Hindlimb muscle (tissue), 1 donor: ENCODE measurements around the gene DDR1. TPM values are rescaled to one million over a fixed set of nuclear protein-coding genes. Genes with fewer than 3 reads are reported as not detected.
"Not testable (repeated sequence)": the region's sequence is repeated elsewhere in the genome, so short reads cannot be mapped to it uniquely, and the experiment has no call there.

Experiments used
- DNase-seq: peaks from one replicate; pipeline ENCODE4 v3.0.0-alpha.2; 2013
- polyA plus RNA-seq: library from polyadenylated mRNA; unstranded; fragments of 120-200 nt; gene quantifications from one replicate; pipeline ENCODE4 v1.2.1, GENCODE V29; 2013; ENCODE audit not compliant: insufficient read length

Gene DDR1
- polyA plus RNA-seq, 1 donor, result 86.4 TPM

- no peak for DNase-seq
Measured at GRCh38 chr6:30894935-30895334, 10.6 kb downstream of the DDR1 start.

- DNase-seq, result no peak
Measured at GRCh38 chr6:30895343-30895742, 11.0 kb downstream of the DDR1 start.

- DNase-seq, result no peak
Measured at GRCh38 chr6:30896541-30896940, 12.2 kb downstream of the DDR1 start.

GRCh38 chr6:30897882-30898281, 13.6 kb downstream of the DDR1 start:
- DNase-seq, result no peak

GRCh38 chr6:30898750-30899360, 14.5 kb downstream of the DDR1 start:
- no peak for DNase-seq

- no peak for DNase-seq
Measured at GRCh38 chr6:30900863-30901417, 16.6 kb downstream of the DDR1 start.

- no peak for DNase-seq
Measured at GRCh38 chr6:30901436-30901835, 17.1 kb downstream of the DDR1 start.

- not testable (repeated sequence) for DNase-seq
Measured at GRCh38 chr6:30902196-30902595, 17.9 kb downstream of the DDR1 start.

GRCh38 chr6:30902709-30903108, 18.4 kb downstream of the DDR1 start:
- DNase-seq, result no peak

- DNase-seq, result no peak
Measured at GRCh38 chr6:30903236-30903635, 18.9 kb downstream of the DDR1 start.

GRCh38 chr6:30907290-30907757, 23.0 kb downstream of the DDR1 start:
- not testable (repeated sequence) for DNase-seq

GRCh38 chr6:30907758-30908591, 23.7 kb downstream of the DDR1 start, which contains the start of gene GTF2H4:
Gene GTF2H4 (plus strand): TSS chr6:30908207.
- peak; percentile 98 for DNase-seq

GRCh38 chr6:30908700-30909099, 24.4 kb downstream of the DDR1 start:
- no peak for DNase-seq

GRCh38 chr6:30910473-30910872, 26.2 kb downstream of the DDR1 start:
- not testable (repeated sequence) for DNase-seq

- DNase-seq, result no peak
Measured at GRCh38 chr6:30912746-30913520, 28.6 kb downstream of the DDR1 start.

GRCh38 chr6:30913721-30914075, 29.4 kb downstream of the DDR1 start:
- no peak for DNase-seq

- peak; percentile 95 for DNase-seq
Measured at GRCh38 chr6:30914076-30914853, 29.9 kb downstream of the DDR1 start, which contains the start of gene VARS2. Gene VARS2 (plus strand): TSS chr6:30914238. CDS start chr6:30914837, 599 bp downstream.

- peak; percentile 27 for DNase-seq
Measured at GRCh38 chr6:30914854-30915590, 30.7 kb downstream of the DDR1 start.

- peak; percentile 61 for DNase-seq
Measured at GRCh38 chr6:30915591-30915946, 31.2 kb downstream of the DDR1 start.

GRCh38 chr6:30917041-30917440, 32.7 kb downstream of the DDR1 start:
- no peak for DNase-seq

- no peak for DNase-seq
Measured at GRCh38 chr6:30917487-30917886, 33.2 kb downstream of the DDR1 start.
